T-helper 2 cell (primary cell): ENCODE measurements around the gene IFT172.
A peak's percentile ranks its signal among the peaks of the same experiment; 100 is the strongest.
"Not testable (repeated sequence)": the region's sequence is repeated elsewhere in the genome, so short reads cannot be mapped to it uniquely, and the experiment has no call there.

Source experiments
- DNase-seq, 5 experiments: peaks; one replicate each; pipeline versions ENCODE4 v3.0.0 to v3.0.0-alpha.2; 2012 to 2022

IFT172 gene

GRCh38 chr2:27425039-27425438, 64.5 kb downstream of the IFT172 start:
- DNase-seq = not testable (repeated sequence)

- no peak for DNase-seq
These were observed 66.6 kb downstream of the IFT172 start for GRCh38 chr2:27422958-27423357.

- DNase-seq = no peak
These were observed 67.8 kb downstream of the IFT172 start for GRCh38 chr2:27421660-27422250.

DNA sequence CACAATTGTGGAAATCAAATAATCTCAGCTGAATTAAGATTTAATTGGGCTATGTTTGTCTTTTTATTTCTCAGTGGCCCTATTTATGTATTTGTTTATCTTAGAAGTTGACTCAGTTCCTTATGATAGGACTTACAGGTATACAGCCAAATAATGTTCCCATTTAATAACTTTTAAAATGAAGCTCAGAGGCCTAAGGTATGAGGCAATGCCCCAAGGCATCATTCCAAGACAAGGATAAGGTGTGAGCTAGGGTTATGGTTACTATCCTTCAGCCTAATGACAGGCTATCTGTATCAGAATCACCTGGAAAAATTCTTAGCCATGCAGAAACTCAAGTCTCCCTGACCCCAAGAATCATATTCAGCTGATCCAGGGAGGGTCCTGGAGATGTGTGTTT, 68.5 kb downstream of the IFT172 start:
- no peak for DNase-seq

DNA sequence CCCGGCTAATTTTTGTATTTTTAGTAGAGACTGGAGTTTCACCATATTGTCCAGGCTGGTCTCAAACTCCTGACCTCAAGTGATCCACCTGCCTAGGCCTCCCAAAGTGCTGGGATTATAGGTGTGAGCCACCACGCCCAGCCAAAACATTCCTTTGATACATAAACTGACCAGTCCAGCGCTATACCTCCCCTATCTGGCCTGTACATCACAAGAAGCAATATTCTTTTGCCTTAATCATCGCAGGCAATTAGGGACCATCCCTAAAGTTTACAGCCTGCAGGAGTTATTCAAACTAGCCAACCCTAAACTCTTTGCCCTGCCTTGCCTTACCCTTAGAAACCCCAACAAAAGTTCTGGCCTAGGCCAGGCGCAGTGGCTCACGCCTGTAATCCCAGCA, 73.4 kb downstream of the IFT172 start:
- no peak for DNase-seq

GRCh38 chr2:27412419-27413152, 77.0 kb downstream of the IFT172 start:
- no peak for DNase-seq

DNA sequence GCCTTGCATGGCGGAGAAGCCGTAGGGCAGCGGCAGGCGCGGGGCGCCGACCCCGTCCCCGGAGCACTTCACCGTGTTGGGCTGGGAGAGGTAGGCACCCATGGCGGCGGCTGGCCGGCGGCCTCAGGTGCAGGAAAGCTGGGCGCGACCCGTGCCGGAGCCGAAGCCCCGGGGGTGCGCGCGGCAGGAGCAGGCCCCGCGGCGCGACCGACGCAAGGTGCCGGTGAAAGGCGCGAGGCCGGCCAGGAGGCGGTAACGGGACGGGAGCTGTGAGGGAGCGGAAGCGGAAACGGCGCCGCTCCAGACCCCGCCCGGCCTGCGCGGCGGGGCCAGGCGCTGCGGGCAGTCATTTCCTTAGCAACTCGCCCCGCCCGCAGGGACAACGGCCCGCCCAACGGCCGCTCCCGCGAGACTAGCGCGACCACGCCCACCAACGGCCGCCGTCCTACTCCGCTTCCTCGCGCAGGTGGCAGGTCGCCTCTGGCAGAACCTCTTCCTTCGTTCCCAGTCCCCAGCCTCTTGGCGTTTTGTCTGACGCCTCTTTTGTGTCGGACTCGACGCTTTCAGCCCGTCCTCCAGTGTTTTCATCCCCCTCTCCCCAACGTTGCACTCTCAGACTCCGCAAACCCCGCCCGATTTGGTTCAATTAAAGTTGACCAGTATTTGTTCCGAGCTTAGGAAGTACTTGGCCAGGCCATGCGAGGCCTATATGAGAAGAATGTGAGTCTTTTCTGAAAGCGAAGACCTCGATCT, 80.0 kb downstream of the IFT172 start, which contains the start of gene PPM1G:
Gene PPM1G (minus strand): TSS at position 271 of the 753 bp plus-strand sequence. CDS start 169 bp downstream, at position 102.
- peak; percentile 90 to 97 (median 96) for DNase-seq

DNA sequence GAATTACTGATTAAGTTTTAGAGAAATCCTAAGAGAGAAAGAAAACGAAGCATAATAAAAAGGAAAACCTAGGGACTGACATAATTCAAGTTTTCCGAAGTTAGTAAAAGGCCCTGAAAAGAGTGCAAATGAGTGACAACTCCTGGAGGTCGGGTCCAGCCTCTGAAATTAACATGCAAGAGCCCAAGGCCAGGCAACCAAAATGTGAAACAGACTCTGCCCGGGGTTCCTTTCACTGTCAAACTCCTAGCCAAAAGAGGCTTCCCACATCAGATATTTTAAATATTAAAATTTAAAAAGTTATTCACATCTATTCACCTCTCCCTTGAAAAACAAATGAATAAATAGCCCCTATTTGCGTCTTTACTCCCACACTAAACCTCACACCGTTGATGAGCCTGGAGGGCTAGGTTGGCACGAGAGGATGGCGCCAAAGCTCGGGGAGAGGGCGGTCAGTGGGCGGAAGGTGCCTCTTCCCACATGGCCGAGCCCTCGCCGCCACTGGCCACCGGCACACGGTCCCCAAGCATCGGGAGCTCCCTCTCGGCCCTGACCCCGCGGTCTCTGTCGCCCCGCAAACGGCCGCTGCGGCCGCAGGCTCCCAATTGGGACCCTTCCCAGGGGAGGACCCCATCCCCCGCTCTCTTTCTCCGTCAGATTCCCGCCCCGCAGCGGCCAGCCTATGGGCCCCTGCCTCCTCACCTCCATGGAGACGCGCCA, 80.8 kb downstream of the IFT172 start:
- peak in 1 of 5 experiments; percentile 24 for DNase-seq

GRCh38 chr2:27407798-27408491, 81.6 kb downstream of the IFT172 start:
- DNase-seq = no peak

- no peak for DNase-seq
These were observed 89.0 kb downstream of the IFT172 start for GRCh38 chr2:27400348-27401135.

DNA sequence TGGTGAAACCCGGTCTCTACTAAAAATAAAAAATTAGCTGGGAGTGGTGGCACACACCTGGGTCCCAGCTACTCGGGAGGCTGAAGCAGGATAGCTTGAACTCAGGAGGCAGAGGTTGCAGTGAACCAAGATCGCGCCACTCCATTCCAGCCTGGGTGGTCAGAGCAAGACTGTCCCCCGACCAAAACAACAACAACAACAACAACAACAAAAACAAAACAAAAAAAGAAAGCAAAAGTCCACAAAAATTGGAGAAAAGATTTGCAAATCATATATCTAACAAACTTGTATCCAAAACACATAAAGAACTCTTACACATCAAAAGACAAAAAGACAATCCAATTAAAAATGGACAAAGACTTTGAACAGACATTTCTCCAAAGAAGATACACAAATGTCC, 90.6 kb downstream of the IFT172 start:
- DNase-seq = no peak
